H9 (cell line): Measurements from ENCODE around the gene STOX1. TPM values are rescaled to one million over a fixed set of nuclear protein-coding genes. Genes with fewer than 3 reads are reported as not detected.
A peak's percentile ranks its signal among the peaks of the same experiment; 100 is the strongest.

Source experiments
- DNase-seq: peaks from one replicate; pipeline ENCODE4 v3.0.0-alpha.2; 2017
- H2AFZ ChIP-seq: one replicate; pipeline ENCODE4 v1.6.1; 2013; ENCODE audit warnings: mild to moderate bottlenecking, low read length, control low read depth, moderate library complexity
- H2AK5ac ChIP-seq: 2 replicates; pipeline ENCODE4 v1.6.1; 2013; ENCODE audit warnings: low read length, control low read depth, mixed read lengths; ENCODE audit not compliant: insufficient read length
- H2BK120ac ChIP-seq: one replicate; pipeline ENCODE4 v1.6.1; 2013; ENCODE audit warnings: low read depth, mild to moderate bottlenecking, low read length, control low read depth, inconsistent platforms; ENCODE audit not compliant: poor library complexity, severe bottlenecking
- H2BK12ac ChIP-seq: 2 replicates; pipeline ENCODE4 v1.6.1; 2013; ENCODE audit warnings: low read length, control low read depth, mixed read lengths, low read depth; ENCODE audit not compliant: insufficient read length
- H2BK15ac ChIP-seq: 2 replicates; pipeline ENCODE4 v1.6.1; 2013; ENCODE audit warnings: low read depth, low read length, control low read depth
- H2BK20ac ChIP-seq: one replicate; pipeline ENCODE4 v1.6.1; 2013; ENCODE audit warnings: low read depth, mild to moderate bottlenecking, low read length, control low read depth, inconsistent platforms; ENCODE audit not compliant: poor library complexity, severe bottlenecking
- H2BK5ac ChIP-seq: 2 replicates; pipeline ENCODE4 v1.6.1; 2013; ENCODE audit warnings: low read length, control low read depth, mixed read lengths; ENCODE audit not compliant: insufficient read length
- H3K14ac ChIP-seq: 2 replicates; pipeline ENCODE4 v1.6.1; 2013; ENCODE audit warnings: low read length, control low read depth; ENCODE audit not compliant: insufficient read depth
- H3K18ac ChIP-seq: 2 replicates; pipeline ENCODE4 v1.6.1; 2013; ENCODE audit warnings: low read depth, mild to moderate bottlenecking, mixed read lengths, low read length, control low read depth; ENCODE audit not compliant: insufficient read length
- H3K23ac ChIP-seq: 2 replicates; pipeline ENCODE4 v1.6.1; 2013; ENCODE audit warnings: low read length, control low read depth, mixed read lengths, low read depth; ENCODE audit not compliant: insufficient read length
- H3K23me2 ChIP-seq: 2 replicates; pipeline ENCODE4 v1.6.1; 2013; ENCODE audit warnings: low read depth, mild to moderate bottlenecking, mixed read lengths, low read length, control low read depth; ENCODE audit not compliant: insufficient read length, poor library complexity, severe bottlenecking
- H3K27ac ChIP-seq: 2 replicates; pipeline ENCODE4 v1.5.1; 2013; ENCODE audit warnings: low read length, control low read depth, mixed read lengths, low read depth; ENCODE audit not compliant: insufficient read length
- H3K27me3 ChIP-seq: 2 replicates; pipeline ENCODE4 v1.6.1; 2013; ENCODE audit warnings: low read length, control low read depth, inconsistent platforms; ENCODE audit not compliant: insufficient read depth
- H3K4ac ChIP-seq: 2 replicates; pipeline ENCODE4 v1.6.1; 2013; ENCODE audit warnings: low read depth, mild to moderate bottlenecking, control low read depth, inconsistent platforms, low read length, moderate library complexity
- H3K4me1 ChIP-seq: 2 replicates; pipeline ENCODE4 v1.6.1; 2013; ENCODE audit warnings: low read length, control low read depth, inconsistent platforms; ENCODE audit not compliant: insufficient read depth
- H3K4me2 ChIP-seq: 2 replicates; pipeline ENCODE4 v1.6.1; 2013; ENCODE audit warnings: low read length, control low read depth, mixed read lengths; ENCODE audit not compliant: insufficient read length, insufficient read depth
- H3K56ac ChIP-seq: 2 replicates; pipeline ENCODE4 v1.6.1; 2013; ENCODE audit warnings: low read depth, mild to moderate bottlenecking, mixed read lengths, low read length, control low read depth; ENCODE audit not compliant: insufficient read length
- H3K79me1 ChIP-seq: 2 replicates; pipeline ENCODE4 v1.6.1; 2013; ENCODE audit warnings: low read depth, mild to moderate bottlenecking, moderate library complexity, low read length, control low read depth, inconsistent platforms; ENCODE audit not compliant: insufficient read depth, poor library complexity, severe bottlenecking
- H3K79me2 ChIP-seq: 2 replicates; pipeline ENCODE4 v1.6.1; 2013; ENCODE audit warnings: low read length, control low read depth, inconsistent platforms; ENCODE audit not compliant: insufficient read depth
- H3K9ac ChIP-seq: 2 replicates; pipeline ENCODE4 v1.6.1; 2013; ENCODE audit warnings: low read length, control low read depth, mixed read lengths; ENCODE audit not compliant: insufficient read length; ENCODE audit errors: extremely low read depth
- H3K9me3 ChIP-seq: one replicate; pipeline ENCODE4 v1.6.1; 2013; ENCODE audit warnings: low read depth, low read length, inconsistent platforms; ENCODE audit not compliant: control insufficient read depth
- H3T11ph ChIP-seq: one replicate; pipeline ENCODE4 v1.6.1; 2013; ENCODE audit warnings: mild to moderate bottlenecking, low read length, control low read depth, inconsistent platforms
- H4K20me1 ChIP-seq: one replicate; pipeline ENCODE4 v1.6.1; 2013; ENCODE audit not compliant: control insufficient read depth, insufficient read length, insufficient read depth
- H4K5ac ChIP-seq: 2 replicates; pipeline ENCODE4 v1.6.1; 2013; ENCODE audit warnings: low read depth, mild to moderate bottlenecking, mixed read lengths, low read length, control low read depth; ENCODE audit not compliant: insufficient read length
- H4K8ac ChIP-seq: replicated peaks from 2 replicates; pipeline ENCODE4 v1.6.1; 2013; ENCODE audit warnings: low read length, control low read depth, mixed read lengths, low read depth; ENCODE audit not compliant: insufficient read length
- H4K91ac ChIP-seq: 2 replicates; pipeline ENCODE4 v1.6.1; 2013; ENCODE audit warnings: low read depth, mild to moderate bottlenecking, moderate library complexity, mixed read lengths, low read length, control low read depth; ENCODE audit not compliant: insufficient read length
- H3K27ac Mint-ChIP-seq, 3 experiments: 2 replicates in 2 of 3; 3 replicates in 1 of 3; pipeline ENCODE4 v1.8.0; 2020 to 2021; ENCODE audit warnings: mixed read lengths in 3 of 3, mild to moderate bottlenecking in 1 of 3, moderate library complexity in 1 of 3
- H3K27me3 Mint-ChIP-seq: 2 replicates; pipeline ENCODE4 v1.8.0; 2021; ENCODE audit warnings: low read depth, mild to moderate bottlenecking, moderate library complexity, mixed read lengths
- H3K36me3 Mint-ChIP-seq, 3 experiments: 2 replicates in 2 of 3; 3 replicates in 1 of 3; pipeline ENCODE4 v1.8.0; 2020 to 2021; ENCODE audit warnings: low read depth in 3 of 3, mixed read lengths in 3 of 3; ENCODE audit not compliant: insufficient read depth in 1 of 3
- H3K4me1 Mint-ChIP-seq, 2 experiments: 2 replicates each; pipeline ENCODE4 v1.8.0; 2020; ENCODE audit warnings: mixed read lengths in 2 of 2
- H3K4me3 Mint-ChIP-seq, 2 experiments: 2 replicates in 1 of 2; 3 replicates in 1 of 2; pipeline ENCODE4 v1.8.0; 2020 to 2021; ENCODE audit warnings: mild to moderate bottlenecking in 2 of 2, mixed read lengths in 2 of 2, moderate library complexity in 1 of 2
- H3K9me3 Mint-ChIP-seq, 2 experiments: 2 replicates in 1 of 2; 3 replicates in 1 of 2; pipeline ENCODE4 v1.8.0; 2020; ENCODE audit warnings: mild to moderate bottlenecking in 2 of 2, mixed read lengths in 2 of 2, moderate library complexity in 1 of 2
- WGBS: extraction: QIAGEN DNeasy Blood & Tissue Kit; methylation state at CpG from one replicate; pipeline ENCODE4 v1.1.7; 2013; ENCODE audit warnings: missing lambda C conversion rate, low lambda C conversion rate, mixed read lengths; ENCODE audit not compliant: insufficient read length; ENCODE audit errors: extremely low coverage; 5-methylcytosine and 5-hydroxymethylcytosine counted together
- total RNA-seq: library from RNA; stranded (reverse); gene quantifications from 2 replicates; pipeline ENCODE4 v1.2.1, GENCODE V29; 2021
- TF ChIP-seq, protein P1 (sequence below): fragments of 200-600 bp; sonication (generic); conservative IDR thresholded peaks from 3 replicates; pipeline ENCODE4 v1.8.0; 2021; ENCODE audit warnings: antibody characterized with exemption, mild to moderate bottlenecking

Gene STOX1
- total RNA-seq, 1 experiment from 2014 or later = 5.8 TPM

GRCh38 chr10:68871105-68871711, 43.9 kb downstream of the STOX1 start:
- Histone ChIP-seq H3K79me2 (no peaks in the 10 kb centered on the region), H4K91ac (no peak overlapping the region), H2BK20ac (no peak overlapping the region), H3K56ac (no peak overlapping the region), H3K79me1 (no peaks in the 10 kb centered on the region), H4K20me1 (no peaks in the 10 kb centered on the region), H3K4ac (no peak overlapping the region), H2AK5ac (no peak overlapping the region), H3T11ph (no peak overlapping the region), H3K27ac (no peak overlapping the region), H3K9me3 (peaks cover 11% of the 10 kb centered on the region), H3K4me2 (no peak overlapping the region), H4K8ac (no peak overlapping the region), H3K9ac (no peak overlapping the region), H3K18ac (no peak overlapping the region), H3K27me3 (no peaks in the 10 kb centered on the region), H2BK15ac (no peak overlapping the region), H2BK12ac (no peak overlapping the region), H4K5ac (no peak overlapping the region), H3K23ac (no peak overlapping the region), H3K23me2 (no peaks in the 10 kb centered on the region), H2BK5ac (no peak overlapping the region), H2AFZ (no peak overlapping the region), H3K14ac (no peak overlapping the region), H2BK120ac (no peak overlapping the region), H3K4me1 (no peaks in the 10 kb centered on the region; the same call in 1 of the 2 replicates)
- H3K27me3 Mint-ChIP-seq = peaks cover 1% of the 10 kb centered on the region; the same call in 1 of the 2 replicates
- H3K27ac Mint-ChIP-seq = peak overlapping the region; percentile 74 to 91 (median 89)
- TF ChIP-seq, protein P1, sequence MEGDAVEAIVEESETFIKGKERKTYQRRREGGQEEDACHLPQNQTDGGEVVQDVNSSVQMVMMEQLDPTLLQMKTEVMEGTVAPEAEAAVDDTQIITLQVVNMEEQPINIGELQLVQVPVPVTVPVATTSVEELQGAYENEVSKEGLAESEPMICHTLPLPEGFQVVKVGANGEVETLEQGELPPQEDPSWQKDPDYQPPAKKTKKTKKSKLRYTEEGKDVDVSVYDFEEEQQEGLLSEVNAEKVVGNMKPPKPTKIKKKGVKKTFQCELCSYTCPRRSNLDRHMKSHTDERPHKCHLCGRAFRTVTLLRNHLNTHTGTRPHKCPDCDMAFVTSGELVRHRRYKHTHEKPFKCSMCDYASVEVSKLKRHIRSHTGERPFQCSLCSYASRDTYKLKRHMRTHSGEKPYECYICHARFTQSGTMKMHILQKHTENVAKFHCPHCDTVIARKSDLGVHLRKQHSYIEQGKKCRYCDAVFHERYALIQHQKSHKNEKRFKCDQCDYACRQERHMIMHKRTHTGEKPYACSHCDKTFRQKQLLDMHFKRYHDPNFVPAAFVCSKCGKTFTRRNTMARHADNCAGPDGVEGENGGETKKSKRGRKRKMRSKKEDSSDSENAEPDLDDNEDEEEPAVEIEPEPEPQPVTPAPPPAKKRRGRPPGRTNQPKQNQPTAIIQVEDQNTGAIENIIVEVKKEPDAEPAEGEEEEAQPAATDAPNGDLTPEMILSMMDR = no peak
- peaks cover 22 to 26% of the 10 kb centered on the region in 2 experiments for H3K9me3 Mint-ChIP-seq
- no CpG with 5 or more reads among the region's 6 CpGs for WGBS
- peaks cover 18 to 24% (median 18%) of the 10 kb centered on the region in 3 experiments for H3K36me3 Mint-ChIP-seq
- DNase-seq = no peak
- H3K4me3 Mint-ChIP-seq = peak overlapping the region; percentile 36 to 58
- peaks cover 31 to 46% of the 10 kb centered on the region in 2 experiments for H3K4me1 Mint-ChIP-seq
